NCI-H446 (cell line): Measurements from ENCODE around the gene MLLT10.
A peak's percentile ranks its signal among the peaks of the same experiment; 100 is the strongest.

Source experiments
- DNase-seq, 2 experiments: peaks; one replicate each; lab custom pipeline; 2025; lab: John Stamatoyannopoulos, UW

The MLLT10 gene

GRCh38 chr10:21533467-21534279 lies at the start of gene MLLT10:
Gene MLLT10, plus strand, starts transcription at chr10:21534232. Its CDS starts 413 bp downstream, at chr10:21534645.
- peak; percentile 94 to 97 for DNase-seq

GRCh38 chr10:21487416-21488180 lies 46.4 kb upstream of the MLLT10 start:
- no peak for DNase-seq

DNA sequence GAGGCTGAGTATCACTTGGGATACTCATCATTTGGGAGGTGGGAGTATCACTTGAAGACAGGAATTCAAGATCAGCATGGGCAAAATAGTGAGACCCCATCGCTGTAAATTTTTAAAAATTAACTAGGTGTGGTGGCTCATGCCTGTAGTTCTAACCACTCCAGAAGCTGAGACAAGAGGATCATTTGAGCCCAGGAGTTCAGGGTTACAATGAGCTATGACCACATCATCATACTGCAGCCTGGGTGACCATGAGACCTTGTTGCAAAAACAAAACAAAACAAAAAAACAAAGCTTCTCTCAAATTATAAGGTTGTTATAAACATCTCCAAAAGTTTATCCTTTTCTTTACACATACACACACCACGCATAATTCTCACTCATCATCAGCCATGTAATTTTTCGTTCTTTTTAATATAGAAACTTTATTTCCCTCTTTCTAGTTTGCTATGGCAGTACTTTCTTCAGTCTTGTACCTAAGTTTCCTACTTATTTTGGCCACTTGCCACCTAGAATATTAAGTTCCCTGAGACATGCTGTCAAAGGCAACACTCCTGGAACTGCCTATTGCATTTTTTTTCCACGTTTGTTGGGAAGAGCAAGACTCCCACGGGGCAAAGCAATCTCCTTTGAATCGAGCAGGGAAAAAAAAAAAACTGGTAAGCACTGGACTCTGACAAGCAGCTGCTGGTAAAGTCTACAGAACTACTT lies 45.6 kb upstream of the MLLT10 start:
- no peak for DNase-seq

- DNase-seq, result no peak
Observed at GRCh38 chr10:21488957-21489446, 45.0 kb upstream of the MLLT10 start.

- no peak for DNase-seq
Observed at GRCh38 chr10:21490028-21490710, 43.9 kb upstream of the MLLT10 start.

GRCh38 chr10:21490711-21491105 lies 43.3 kb upstream of the MLLT10 start:
- DNase-seq, result no peak

GRCh38 chr10:21492421-21492820 lies 41.6 kb upstream of the MLLT10 start:
- DNase-seq, result no peak

DNA sequence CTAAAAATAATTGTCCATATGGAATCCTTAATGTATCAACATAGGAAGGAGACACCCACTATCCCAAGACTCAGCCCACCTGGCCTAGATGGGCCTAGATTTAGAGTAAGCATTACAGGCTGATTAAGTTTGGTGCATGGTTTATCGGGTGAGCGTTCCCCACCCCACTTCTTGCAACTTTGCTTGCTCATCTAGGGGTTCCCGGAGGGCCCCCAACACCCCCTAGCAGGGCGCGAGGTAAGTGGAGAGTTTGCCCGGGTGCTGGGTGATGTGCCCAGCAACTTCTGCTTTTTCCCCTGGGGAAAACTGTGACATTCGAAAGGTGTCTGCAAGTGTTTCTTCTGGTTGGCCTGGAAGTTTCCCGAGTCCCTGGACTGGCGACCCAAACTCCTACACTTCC lies 40.2 kb upstream of the MLLT10 start:
- DNase-seq, result no peak

GRCh38 chr10:21494191-21495001 lies 39.6 kb upstream of the MLLT10 start:
- no peak for DNase-seq

GRCh38 chr10:21495002-21495751 lies 38.9 kb upstream of the MLLT10 start:
- no peak for DNase-seq

GRCh38 chr10:21495752-21496342 lies 38.2 kb upstream of the MLLT10 start:
- DNase-seq, result peak; percentile 71 to 88

- DNase-seq, result peak in 1 of 2 experiments; percentile 50
Observed at GRCh38 chr10:21496343-21497176, 37.5 kb upstream of the MLLT10 start.

DNA sequence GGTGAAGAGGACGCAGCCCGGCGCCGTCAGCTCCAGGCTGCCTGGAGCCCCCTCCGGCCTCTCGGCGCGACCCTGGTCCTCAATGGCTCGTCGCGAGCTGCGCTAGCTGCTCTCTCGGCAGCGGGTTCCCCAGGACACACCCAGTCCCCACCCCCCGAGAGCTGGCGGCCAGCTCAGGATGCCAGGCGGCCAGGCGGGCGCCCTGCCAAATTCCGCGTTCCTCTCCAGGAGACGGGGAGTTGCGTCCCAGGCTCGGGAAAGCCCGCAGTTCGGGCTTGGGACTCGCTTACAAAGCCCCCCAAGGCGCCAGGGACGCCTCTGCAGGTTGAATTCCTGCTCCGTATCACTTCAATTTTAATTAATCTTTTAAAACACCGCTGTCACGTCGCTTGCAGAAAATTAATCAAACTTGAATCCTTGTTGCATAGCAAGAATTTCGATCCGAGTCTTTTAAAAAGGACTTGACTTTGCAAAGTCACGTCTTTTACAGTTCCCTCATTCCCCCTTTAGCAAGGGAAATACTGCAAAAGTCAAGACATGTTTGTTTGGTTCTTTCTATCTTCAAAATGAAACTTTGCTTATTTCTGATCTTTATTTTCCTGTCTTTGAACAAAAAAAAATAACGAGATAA lies 36.7 kb upstream of the MLLT10 start:
- DNase-seq, result peak; percentile 83 to 95

GRCh38 chr10:21498377-21498776 lies 35.7 kb upstream of the MLLT10 start:
- DNase-seq, result no peak

GRCh38 chr10:21498986-21499385 lies 35.0 kb upstream of the MLLT10 start:
- DNase-seq, result no peak

DNA sequence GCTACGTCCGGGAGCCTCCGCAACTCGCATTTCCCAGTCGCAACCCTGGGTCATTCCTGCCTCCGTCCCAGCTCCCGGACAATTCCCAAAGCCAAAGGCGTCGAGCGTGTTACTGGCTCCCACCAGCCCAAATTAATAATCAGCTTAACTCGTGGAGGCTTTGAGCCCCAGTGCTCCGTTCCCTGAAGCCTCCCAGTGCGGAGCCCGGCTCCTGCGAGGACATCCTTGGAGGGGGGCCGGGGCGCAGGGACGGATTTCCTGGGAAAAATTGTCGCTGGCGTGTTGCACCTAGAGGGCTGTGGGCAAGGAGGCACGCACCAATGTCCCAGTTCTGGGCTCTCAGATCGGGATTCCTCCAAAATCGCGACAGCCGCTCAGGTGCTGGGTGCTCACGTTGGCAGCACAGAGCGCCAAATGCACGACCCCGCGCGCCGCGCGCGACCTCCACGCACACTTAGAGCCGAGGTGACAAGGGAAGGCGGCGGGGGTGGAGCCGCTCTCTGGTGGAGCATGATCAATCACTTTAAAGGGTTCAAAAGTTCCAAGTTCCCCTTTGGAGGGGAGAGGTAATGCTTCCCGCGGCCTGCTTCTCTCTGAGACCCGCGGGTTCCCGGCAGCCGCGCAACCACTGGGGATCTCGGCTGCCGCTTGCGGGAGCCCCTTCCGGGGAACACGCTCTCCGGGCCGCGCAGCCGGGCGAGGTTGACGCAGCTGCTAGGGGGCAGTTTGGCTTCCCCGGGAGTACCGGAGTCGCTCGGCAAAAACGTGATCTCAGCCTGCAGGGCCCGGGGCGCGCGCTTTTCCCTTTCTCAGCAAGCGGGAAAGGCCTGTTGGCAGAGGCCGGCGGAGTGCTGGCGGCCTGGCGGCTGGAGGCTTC lies 34.1 kb upstream of the MLLT10 start:
- no peak for DNase-seq

GRCh38 chr10:21500578-21500910 lies 33.5 kb upstream of the MLLT10 start:
- DNase-seq, result no peak

- no peak for DNase-seq
Observed at GRCh38 chr10:21501091-21501490, 32.9 kb upstream of the MLLT10 start.
